A673 (cell line): Measurements from ENCODE around the gene GATAD2A. TPM values are rescaled to one million over a fixed set of nuclear protein-coding genes. Genes with fewer than 3 reads are reported as not detected.

ENCODE experiments used
- BruUV-seq: library from RNA; stranded (reverse); fragments of 400-500 nt; replicated peaks from 2 replicates; lab custom pipeline; 2021; lab: Mats Ljungman, UMichigan
- CTCF ChIA-PET: fragments of 300-600 bp; sonication (Branson Sonifier 250); formaldehyde crosslinking; loops from one replicate; lab custom pipeline; 2022; ENCODE audit warnings: antibody characterized with exemption; lab: Charles Lee
- POLR2A ChIA-PET: fragments of 300-600 bp; sonication (Branson Sonifier 250); formaldehyde crosslinking; loops from one replicate; lab custom pipeline; 2022; ENCODE audit warnings: antibody characterized with exemption; ENCODE audit not compliant: low non-redundant PET; lab: Charles Lee
- DNase-seq: peaks from one replicate; pipeline ENCODE4 v3.0.0-alpha.2; 2015; ENCODE audit warnings: low spot score
- H3K27ac ChIP-seq: fragments of 200-600 bp; sonication (generic); 2 replicates; pipeline ENCODE4 v1.5.1; 2016; ENCODE audit warnings: mixed run types, low read depth, mild to moderate bottlenecking, mixed read lengths, antibody characterized with exemption, low read length; ENCODE audit not compliant: poor library complexity, severe bottlenecking
- H3K27me3 ChIP-seq: fragments of 200-600 bp; sonication (generic); replicated peaks from 2 replicates; pipeline ENCODE4 v1.6.1; 2017; ENCODE audit warnings: mixed run types, low read depth, mild to moderate bottlenecking, mixed read lengths, antibody characterized with exemption, low read length; ENCODE audit not compliant: insufficient read depth, poor library complexity
- H3K36me3 ChIP-seq: fragments of 200-600 bp; sonication (generic); 2 replicates; pipeline ENCODE4 v1.6.1; 2016; ENCODE audit warnings: mixed run types, mild to moderate bottlenecking, mixed read lengths, antibody characterized with exemption, low read length; ENCODE audit not compliant: insufficient read depth, poor library complexity, severe bottlenecking
- H3K4me1 ChIP-seq: fragments of 200-600 bp; sonication (generic); 2 replicates; pipeline ENCODE4 v1.6.1; 2017; ENCODE audit warnings: mixed run types, mild to moderate bottlenecking, mixed read lengths, antibody characterized with exemption, low read length; ENCODE audit not compliant: insufficient read depth, poor library complexity, severe bottlenecking
- H3K4me3 ChIP-seq: fragments of 200-600 bp; sonication (generic); 2 replicates; pipeline ENCODE4 v1.5.1; 2016; ENCODE audit warnings: low read depth, mixed run types, mild to moderate bottlenecking, mixed read lengths, low read length; ENCODE audit not compliant: poor library complexity, severe bottlenecking
- H3K9me3 ChIP-seq: fragments of 200-600 bp; sonication (generic); 2 replicates; pipeline ENCODE4 v1.6.1; 2016; ENCODE audit warnings: mixed run types, low read depth, mild to moderate bottlenecking, mixed read lengths, antibody characterized with exemption, low read length; ENCODE audit not compliant: poor library complexity, severe bottlenecking
- CTCF ChIP-seq: fragments of 300-800, 200-600 bp; sonication (generic); conservative IDR thresholded peaks from 2 replicates; pipeline ENCODE4 v1.5.1; 2017; ENCODE audit warnings: low read depth, mild to moderate bottlenecking, antibody characterized with exemption, low read length, moderate library complexity, mixed read lengths
- EZH2 ChIP-seq: fragments of 200-600 bp; sonication (generic); IDR thresholded peaks from 2 replicates; pipeline ENCODE4 v1.6.1; 2017; ENCODE audit warnings: borderline replicate concordance, low read depth, mild to moderate bottlenecking, mixed read lengths, antibody characterized with exemption, low read length; ENCODE audit not compliant: poor library complexity, severe bottlenecking
- intact Hi-C: fragments of 100-400 bp; cut with micrococcal nuclease; formaldehyde crosslinking; loops from one replicate; pipeline ENCODE4 v1.10.0; 2022; ENCODE audit not compliant: unreplicated experiment
- total RNA-seq: library from RNA; stranded (reverse); gene quantifications from 2 replicates; pipeline ENCODE4 v1.2.3, GENCODE V29; 2021

The GATAD2A gene
- total RNA-seq, 1 experiment from 2014 or later = 218 TPM

GRCh38 chr19:19381007-19381926 lies 24.2 kb upstream of the GATAD2A start:
- Histone ChIP-seq H3K36me3 (no peaks in the 10 kb centered on the region), H3K9me3 (no peaks in the 10 kb centered on the region), H3K27me3 (no peaks in the 10 kb centered on the region), H3K27ac (no peak overlapping the region), H3K4me3 (no peak overlapping the region), H3K4me1 (peaks cover 14% of the 10 kb centered on the region)
- ChIA-PET POLR2A (no interaction called here), CTCF (no interaction called here)
- no TSS peak for BruUV-seq
- TF ChIP-seq EZH2 (no peak), CTCF (no peak)
- DNase-seq = peak; percentile 35
- intact Hi-C loops = no loop called here

GRCh38 chr19:19382118-19382517 lies 23.4 kb upstream of the GATAD2A start:
- Histone ChIP-seq H3K36me3 (no peaks in the 10 kb centered on the region), H3K27me3 (no peaks in the 10 kb centered on the region), H3K27ac (no peak overlapping the region), H3K9me3 (no peaks in the 10 kb centered on the region), H3K4me1 (peaks cover 14% of the 10 kb centered on the region), H3K4me3 (no peak overlapping the region)
- ChIA-PET POLR2A (no interaction called here), CTCF (no interaction called here)
- intact Hi-C loops = no loop called here
- BruUV-seq = no TSS peak
- no peak for DNase-seq
- no peak for TF ChIP-seq EZH2
- TF ChIP-seq CTCF = no peak

GRCh38 chr19:19384486-19384885 lies 21.0 kb upstream of the GATAD2A start:
- no peaks in the 10 kb centered on the region for H3K27me3 ChIP-seq
- TF ChIP-seq CTCF (no peak), EZH2 (no peak)
- BruUV-seq = no TSS peak
- DNase-seq = no peak
- POLR2A ChIA-PET = no interaction called here
- intact Hi-C loops = no loop called here
- no peaks in the 10 kb centered on the region for H3K36me3 ChIP-seq
- H3K4me1 ChIP-seq = peaks cover 18% of the 10 kb centered on the region
- H3K27ac ChIP-seq = peak overlapping the region; percentile 78
- H3K9me3 ChIP-seq = no peaks in the 10 kb centered on the region
- CTCF ChIA-PET = no interaction called here
- H3K4me3 ChIP-seq = peak overlapping the region; percentile 92
